ENCODE measurements around the gene RAB11FIP3. TPM values are rescaled to one million over a fixed set of nuclear protein-coding genes. Genes with fewer than 3 reads are reported as not detected.
A peak's percentile ranks its signal among the peaks of the same experiment; 100 is the strongest.

The RAB11FIP3 gene
- total and polyA plus RNA-seq, 2 of the 13 experiments (the other 11 are each of a cell fraction or from before 2014, with no cell fraction given): 34.3 to 57.6 TPM

GRCh38 chr16:558298-559020 lies 133.0 kb downstream of the RAB11FIP3 start (continued):
- TF ChIP-seq ZFP36L1 (CRISPR knock-in tag; IDR thresholded peaks at IDR 0.05) (no peak), SMAD3 (CRISPR knock-in tag; IDR thresholded peaks at IDR 0.05) (no peak), NR2F1 (CRISPR knock-in tag; IDR thresholded peaks at IDR 0.05) (peak; percentile 82 to 89), XRCC5 (optimal IDR thresholded peaks at IDR 0.05; ENCODE audit: low read length) (peak; percentile 69), TAF15 (IDR thresholded peaks at IDR 0.05; ENCODE audit: low read depth, low read length, poor library complexity, severe bottlenecking) (peak; percentile 19), DPF2 (CRISPR knock-in tag; IDR thresholded peaks at IDR 0.05; ENCODE audit: borderline replicate concordance, low read depth) (peak; percentile 55), SNAPC5 (CRISPR knock-in tag; IDR thresholded peaks at IDR 0.05; ENCODE audit: borderline replicate concordance) (no peak), ZFYVE20 (CRISPR knock-in tag; IDR thresholded peaks at IDR 0.05; ENCODE audit: borderline replicate concordance, low read depth) (no peak), ZNF44 (CRISPR knock-in tag; IDR thresholded peaks at IDR 0.05) (0 out of 2 replicates have a peak, but pooled peaks have one; percentile 28), SCMH1 (CRISPR knock-in tag; IDR thresholded peaks at IDR 0.05; ENCODE audit: borderline replicate concordance) (no peak), ZNF317 (CRISPR knock-in tag; IDR thresholded peaks at IDR 0.05) (peak; percentile 68; the same call in 1 of the 2 replicates), PREB (CRISPR knock-in tag; IDR thresholded peaks at IDR 0.05) (no peak), HNRNPUL1 (IDR thresholded peaks at IDR 0.05; ENCODE audit: low read depth, low read length) (no peak), KMT2A (CRISPR knock-in tag; IDR thresholded peaks at IDR 0.05) (peak; percentile 58; the same call in 1 of the 2 replicates), CHD2 (IDR thresholded peaks at IDR 0.05; ENCODE audit: low read depth, low read length) (no peak), ZNF556 (CRISPR knock-in tag; IDR thresholded peaks at IDR 0.05; ENCODE audit: borderline replicate concordance) (peak; percentile 76; the same call in 1 of the 2 replicates)
- TF ChIP-seq, protein P1, sequence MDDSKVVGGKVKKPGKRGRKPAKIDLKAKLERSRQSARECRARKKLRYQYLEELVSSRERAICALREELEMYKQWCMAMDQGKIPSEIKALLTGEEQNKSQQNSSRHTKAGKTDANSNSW (CRISPR knock-in tag; IDR thresholded peaks at IDR 0.05; ENCODE audit: borderline replicate concordance): no peak
- TF ChIP-seq, protein P2, sequence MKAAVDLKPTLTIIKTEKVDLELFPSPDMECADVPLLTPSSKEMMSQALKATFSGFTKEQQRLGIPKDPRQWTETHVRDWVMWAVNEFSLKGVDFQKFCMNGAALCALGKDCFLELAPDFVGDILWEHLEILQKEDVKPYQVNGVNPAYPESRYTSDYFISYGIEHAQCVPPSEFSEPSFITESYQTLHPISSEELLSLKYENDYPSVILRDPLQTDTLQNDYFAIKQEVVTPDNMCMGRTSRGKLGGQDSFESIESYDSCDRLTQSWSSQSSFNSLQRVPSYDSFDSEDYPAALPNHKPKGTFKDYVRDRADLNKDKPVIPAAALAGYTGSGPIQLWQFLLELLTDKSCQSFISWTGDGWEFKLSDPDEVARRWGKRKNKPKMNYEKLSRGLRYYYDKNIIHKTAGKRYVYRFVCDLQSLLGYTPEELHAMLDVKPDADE (CRISPR knock-in tag; IDR thresholded peaks at IDR 0.05): no peak
- TF ChIP-seq, protein P3, sequence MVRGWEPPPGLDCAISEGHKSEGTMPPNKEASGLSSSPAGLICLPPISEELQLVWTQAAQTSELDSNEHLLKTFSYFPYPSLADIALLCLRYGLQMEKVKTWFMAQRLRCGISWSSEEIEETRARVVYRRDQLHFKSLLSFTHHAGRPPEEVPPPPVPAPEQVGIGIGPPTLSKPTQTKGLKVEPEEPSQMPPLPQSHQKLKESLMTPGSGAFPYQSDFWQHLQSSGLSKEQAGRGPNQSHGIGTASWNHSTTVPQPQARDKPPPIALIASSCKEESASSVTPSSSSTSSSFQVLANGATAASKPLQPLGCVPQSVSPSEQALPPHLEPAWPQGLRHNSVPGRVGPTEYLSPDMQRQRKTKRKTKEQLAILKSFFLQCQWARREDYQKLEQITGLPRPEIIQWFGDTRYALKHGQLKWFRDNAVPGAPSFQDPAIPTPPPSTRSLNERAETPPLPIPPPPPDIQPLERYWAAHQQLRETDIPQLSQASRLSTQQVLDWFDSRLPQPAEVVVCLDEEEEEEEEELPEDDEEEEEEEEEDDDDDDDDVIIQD (CRISPR knock-in tag; IDR thresholded peaks at IDR 0.05; ENCODE audit: low read depth): peak; percentile 75
- TF ChIP-seq, protein P4, sequence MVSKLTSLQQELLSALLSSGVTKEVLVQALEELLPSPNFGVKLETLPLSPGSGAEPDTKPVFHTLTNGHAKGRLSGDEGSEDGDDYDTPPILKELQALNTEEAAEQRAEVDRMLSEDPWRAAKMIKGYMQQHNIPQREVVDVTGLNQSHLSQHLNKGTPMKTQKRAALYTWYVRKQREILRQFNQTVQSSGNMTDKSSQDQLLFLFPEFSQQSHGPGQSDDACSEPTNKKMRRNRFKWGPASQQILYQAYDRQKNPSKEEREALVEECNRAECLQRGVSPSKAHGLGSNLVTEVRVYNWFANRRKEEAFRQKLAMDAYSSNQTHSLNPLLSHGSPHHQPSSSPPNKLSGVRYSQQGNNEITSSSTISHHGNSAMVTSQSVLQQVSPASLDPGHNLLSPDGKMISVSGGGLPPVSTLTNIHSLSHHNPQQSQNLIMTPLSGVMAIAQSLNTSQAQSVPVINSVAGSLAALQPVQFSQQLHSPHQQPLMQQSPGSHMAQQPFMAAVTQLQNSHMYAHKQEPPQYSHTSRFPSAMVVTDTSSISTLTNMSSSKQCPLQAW (CRISPR knock-in tag; IDR thresholded peaks at IDR 0.05): peak; percentile 92; the same call in 1 of the 2 replicates
